Psoas muscle (tissue), 8 donors: ENCODE measurements around the gene CHST8. TPM values are rescaled to one million over a fixed set of nuclear protein-coding genes. Genes with fewer than 3 reads are reported as not detected.

Experiments used
- ATAC-seq, 4 donors: fragments of 200-7000 bp; cut with Tn5 transposase; one replicate each; pipeline ENCODE4 v1.9.1; 2020; ENCODE audit warnings: moderate library complexity in 3 of 4, mild to moderate bottlenecking in 2 of 4
- DNase-seq, 2 donors: peaks; one replicate each; pipeline ENCODE4 v3.0.0-alpha.2; 2020
- H3K27ac ChIP-seq: fragments of 200-600 bp; one replicate; pipeline ENCODE4 v1.8.0; 2022
- H3K27me3 ChIP-seq, 3 donors: fragments of 200-600 bp in 1 of 3; one replicate each; pipeline versions ENCODE4 v1.6.1 to v1.8.0; 2013 to 2022; ENCODE audit warnings: low read length in 2 of 3, mild to moderate bottlenecking in 2 of 3, moderate library complexity in 1 of 3; ENCODE audit not compliant: insufficient read depth in 3 of 3
- H3K36me3 ChIP-seq, 2 donors: fragments of 200-600 bp in 1 of 2; one replicate each; pipeline versions ENCODE4 v1.6.1 to v1.8.0; 2013 to 2022; ENCODE audit warnings: low read depth in 1 of 2, mild to moderate bottlenecking in 1 of 2, moderate library complexity in 1 of 2; ENCODE audit not compliant: insufficient read depth in 1 of 2
- H3K4me1 ChIP-seq: fragments of 200-600 bp; one replicate; pipeline ENCODE4 v1.8.0; 2022
- H3K4me3 ChIP-seq: fragments of 200-600 bp; one replicate; pipeline ENCODE4 v1.8.0; 2022; ENCODE audit warnings: mild to moderate bottlenecking
- H3K9me3 ChIP-seq: fragments of 200-600 bp; one replicate; pipeline ENCODE4 v1.8.0; 2022
- WGBS, 3 donors: extraction: QIAGEN DNeasy Blood & Tissue Kit; methylation state at CpG; one replicate each; pipeline versions ENCODE4 v1.1.6 to v1.1.7; 2013; 5-methylcytosine and 5-hydroxymethylcytosine counted together
- intact Hi-C, 2 donors: fragments of 100-400 bp; cut with DNase I; formaldehyde crosslinking; loops; one replicate each; pipeline versions ENCODE4 v1.11.0 to v1.14.2; 2022
- polyA plus RNA-seq, 3 donors: library from polyadenylated mRNA; stranded (reverse); fragments of 200-250 nt; gene quantifications; one replicate each; pipeline ENCODE4 v1.2.3, GENCODE V29; 2013
- total RNA-seq, 4 donors: library from RNA; stranded (reverse); fragmentation: NEBNext Ultra II Directional in 2 of 4; extraction: Animal tissue kit (Norgen Biotek cat#: 25700) in 2 of 4; gene quantifications; one replicate each; pipeline versions ENCODE4 v1.2.1 to v1.2.4, GENCODE V29; 2021 to 2023
- TF ChIP-seq, protein P1 (sequence below): fragments of 200-600 bp; IDR thresholded peaks from one replicate; pipeline ENCODE4 v1.8.0; 2022; ENCODE audit warnings: antibody characterized with exemption
- donor health status: healthy with polysubstance abuse.
- donor health status: DM: no; HTN: no; CAD: no; lungs with moderate emphysema.
- donor health status: Bipolar disorder and iron deficiency.
- donor health status: healthy.
- donor health status: DM: yes; HTN: yes; CAD: no.
- donor health status: DM: no; HTN: no; CAD: no.
- donor health status: DM: no; HTN: no; CAD: no.
- donor health status: DM: yes; HTN: yes; CAD: no.

Gene CHST8
- total and polyA plus RNA-seq, 7 donors = 0.05 to 0.60 (median 0.23) TPM; not detected in 1

DNA sequence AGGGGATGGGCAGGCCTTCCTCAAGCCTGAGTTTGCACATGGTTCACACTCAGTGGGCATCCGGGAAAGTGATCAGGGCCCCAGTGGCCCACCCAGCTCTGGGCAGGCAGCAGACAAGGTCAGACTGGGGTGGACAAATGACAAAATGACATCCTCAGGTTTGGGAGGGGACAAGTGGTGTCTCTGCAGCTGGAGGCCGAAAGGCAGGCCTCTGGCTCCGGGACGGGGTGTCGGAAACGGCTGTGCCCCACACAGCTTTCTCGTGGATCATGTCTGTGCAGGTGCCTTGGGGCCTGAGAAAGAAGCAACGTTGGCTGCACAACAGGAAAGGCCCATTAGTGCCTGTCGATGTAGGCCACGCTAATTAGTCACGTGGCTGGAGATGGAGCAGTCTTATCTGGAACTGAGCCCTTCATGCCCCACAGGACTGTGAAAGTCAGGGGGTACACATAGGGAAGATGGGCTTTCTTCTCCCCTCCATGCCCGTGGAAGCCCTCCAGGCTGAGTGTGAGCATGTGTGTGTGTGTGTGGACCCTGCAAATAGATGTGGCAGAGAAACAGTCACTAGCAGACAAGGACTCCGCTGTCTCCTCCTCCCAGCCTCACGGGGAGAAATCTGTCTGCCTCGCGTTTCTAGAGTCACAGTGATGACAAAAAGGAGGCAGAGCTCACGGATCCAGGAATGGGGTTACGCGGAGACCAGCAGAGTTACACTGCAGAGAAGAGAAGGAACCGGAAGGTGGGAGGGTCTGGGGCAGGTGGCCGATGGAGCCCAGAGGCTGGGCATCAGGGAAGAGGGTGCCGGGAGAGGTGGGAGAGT lies 44.2 kb downstream of the CHST8 start:
- Histone ChIP-seq H3K27me3 (peaks cover 0 to 6% (median 5%) of the 10 kb centered on the region in 3 donors), H3K4me3 (no peak overlapping the region), H3K4me1 (no peaks in the 10 kb centered on the region), H3K27ac (no peak overlapping the region), H3K9me3 (no peaks in the 10 kb centered on the region), H3K36me3 (no peaks in the 10 kb centered on the region)
- 62 to 72% (median 71%) methylated on average over 22 of the region's 22 CpGs for WGBS, 3 donors
- intact Hi-C loops = no loop called here
- TF ChIP-seq, protein P1, sequence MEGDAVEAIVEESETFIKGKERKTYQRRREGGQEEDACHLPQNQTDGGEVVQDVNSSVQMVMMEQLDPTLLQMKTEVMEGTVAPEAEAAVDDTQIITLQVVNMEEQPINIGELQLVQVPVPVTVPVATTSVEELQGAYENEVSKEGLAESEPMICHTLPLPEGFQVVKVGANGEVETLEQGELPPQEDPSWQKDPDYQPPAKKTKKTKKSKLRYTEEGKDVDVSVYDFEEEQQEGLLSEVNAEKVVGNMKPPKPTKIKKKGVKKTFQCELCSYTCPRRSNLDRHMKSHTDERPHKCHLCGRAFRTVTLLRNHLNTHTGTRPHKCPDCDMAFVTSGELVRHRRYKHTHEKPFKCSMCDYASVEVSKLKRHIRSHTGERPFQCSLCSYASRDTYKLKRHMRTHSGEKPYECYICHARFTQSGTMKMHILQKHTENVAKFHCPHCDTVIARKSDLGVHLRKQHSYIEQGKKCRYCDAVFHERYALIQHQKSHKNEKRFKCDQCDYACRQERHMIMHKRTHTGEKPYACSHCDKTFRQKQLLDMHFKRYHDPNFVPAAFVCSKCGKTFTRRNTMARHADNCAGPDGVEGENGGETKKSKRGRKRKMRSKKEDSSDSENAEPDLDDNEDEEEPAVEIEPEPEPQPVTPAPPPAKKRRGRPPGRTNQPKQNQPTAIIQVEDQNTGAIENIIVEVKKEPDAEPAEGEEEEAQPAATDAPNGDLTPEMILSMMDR = no peak
- DNase-seq (no peak), ATAC-seq (no peak)

DNA sequence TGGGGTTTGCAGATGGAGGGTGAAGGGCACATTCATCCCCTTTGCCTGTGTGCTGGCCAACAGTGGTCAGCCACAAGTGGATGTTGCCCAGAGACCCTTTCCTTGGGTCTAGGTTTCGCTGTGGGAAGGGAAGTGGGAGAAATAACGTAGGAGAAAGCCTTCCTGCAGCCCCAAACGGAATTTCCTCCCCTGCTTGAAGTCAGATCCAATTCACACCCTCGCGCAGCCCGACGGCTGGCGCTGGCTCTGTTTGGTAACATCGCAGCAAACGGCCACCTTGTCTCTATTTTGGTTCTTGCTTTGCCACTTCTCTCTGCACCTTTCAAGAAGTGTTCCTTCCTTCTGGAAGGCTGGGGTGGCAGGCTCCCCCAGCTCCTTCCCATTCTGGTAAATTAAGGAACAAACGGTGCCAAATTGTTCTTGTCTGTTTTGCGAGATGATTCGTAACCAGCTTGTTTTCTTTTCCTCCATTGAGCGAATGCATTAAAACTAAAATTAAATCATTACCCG lies 45.4 kb downstream of the CHST8 start:
- WGBS, 3 donors = 46 to 59% (median 57%) methylated on average over 15 of the region's 15 CpGs
- DNase-seq (no peak), ATAC-seq (no peak)
- H3K36me3 ChIP-seq = no peaks in the 10 kb centered on the region
- intact Hi-C loops = no loop called here
- no peaks in the 10 kb centered on the region for H3K9me3 ChIP-seq
- TF ChIP-seq, protein P1 = no peak
- peaks cover 0 to 5% (median 4%) of the 10 kb centered on the region in 3 donors for H3K27me3 ChIP-seq
- H3K27ac ChIP-seq = no peak overlapping the region
- H3K4me1 ChIP-seq = no peaks in the 10 kb centered on the region
- no peak overlapping the region for H3K4me3 ChIP-seq

DNA sequence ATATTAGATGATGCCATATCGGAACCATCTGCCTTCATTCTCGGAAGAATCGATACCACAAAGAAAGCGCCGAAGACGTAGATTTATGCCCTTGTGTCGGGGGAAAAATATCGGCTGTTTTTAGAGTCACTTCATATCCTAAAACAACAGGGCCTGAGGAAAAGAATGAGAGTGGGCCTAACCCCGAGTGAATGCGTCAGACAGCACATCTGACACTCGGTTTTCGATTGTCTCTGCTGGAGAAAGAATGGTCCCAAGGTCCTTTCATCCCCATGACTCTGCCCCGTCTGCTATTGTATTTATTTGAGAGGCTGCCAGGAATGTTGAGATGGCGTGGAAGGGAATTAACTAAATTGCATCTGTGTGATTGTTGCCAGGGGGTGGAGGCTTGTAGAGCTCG lies 46.1 kb downstream of the CHST8 start:
- no peaks in the 10 kb centered on the region for H3K36me3 ChIP-seq
- H3K4me1 ChIP-seq = no peaks in the 10 kb centered on the region
- no peak for ATAC-seq
- H3K27me3 ChIP-seq = peaks cover 0 to 5% (median 4%) of the 10 kb centered on the region in 3 donors
- intact Hi-C loops = no loop called here
- WGBS, 3 donors = 68 to 72% (median 71%) methylated on average over 15 of the region's 15 CpGs
- no peaks in the 10 kb centered on the region for H3K9me3 ChIP-seq
- H3K27ac ChIP-seq = no peak overlapping the region
- no peak overlapping the region for H3K4me3 ChIP-seq
- TF ChIP-seq, protein P1 = no peak
- no peak for DNase-seq

DNA sequence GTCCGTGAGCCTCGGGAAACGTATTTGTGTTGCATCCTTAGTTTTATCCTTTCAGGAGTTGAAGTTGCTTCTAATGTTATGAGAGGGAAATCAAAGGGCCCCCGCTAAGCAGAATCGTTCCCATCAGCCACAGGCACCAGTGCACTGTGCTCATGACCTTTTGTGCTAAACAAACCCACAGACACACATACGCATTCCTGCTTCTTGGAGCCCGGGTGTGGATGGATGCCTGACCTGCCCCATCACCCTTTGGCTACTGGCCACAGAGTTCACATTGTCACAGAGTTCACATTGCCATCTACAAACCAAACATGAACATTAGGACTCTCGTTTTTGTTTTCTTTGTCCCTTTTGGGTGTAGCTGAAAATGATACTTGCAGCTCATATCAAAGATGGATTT lies 47.2 kb downstream of the CHST8 start:
- WGBS, 3 donors = 71 to 78% (median 76%) methylated on average over 8 of the region's 8 CpGs
- ATAC-seq = no peak

More for the DNA sequence above, 47.2 kb downstream of the CHST8 start:
- Histone ChIP-seq H3K27me3 (peaks cover 0 to 6% (median 4%) of the 10 kb centered on the region in 3 donors), H3K4me3 (no peak overlapping the region), H3K27ac (no peak overlapping the region), H3K36me3 (no peaks in the 10 kb centered on the region), H3K9me3 (no peaks in the 10 kb centered on the region), H3K4me1 (no peaks in the 10 kb centered on the region)
- intact Hi-C loops = no loop called here
- TF ChIP-seq, protein P1 = no peak
- no peak for DNase-seq
